Measurements from ENCODE around the gene GPR108.

GPR108 gene

GRCh38 chr19:6738787-6739389 lies 1.5 kb upstream of the GPR108 start:
- TF ChIP-seq CEBPB (IDR thresholded peaks at IDR 0.05) (no peak), EP300 (IDR thresholded peaks at IDR 0.05; ENCODE audit: borderline replicate concordance) (0 out of 2 replicates have a peak, but pooled peaks have one; percentile 8)

GRCh38 chr19:6737873-6738786 lies 750 bp upstream of the GPR108 start:
- TF ChIP-seq RAD21 (IDR thresholded peaks at IDR 0.05; ENCODE audit: low read depth) (peak; percentile 76), CREB1 (IDR thresholded peaks at IDR 0.05; ENCODE audit: low read depth) (no peak; the same call in 1 of the 2 replicates), USF1 (IDR thresholded peaks at IDR 0.05) (no peak), TCF12 (IDR thresholded peaks at IDR 0.05; ENCODE audit: low read depth) (no peak), ZBTB7A (IDR thresholded peaks at IDR 0.05; ENCODE audit: low read depth) (0 out of 2 replicates have a peak, but pooled peaks have one; percentile 28), FOXM1 (IDR thresholded peaks at IDR 0.05; ENCODE audit: borderline replicate concordance, low read depth) (no peak), NFIC (IDR thresholded peaks at IDR 0.05) (peak; percentile 88), EP300 (IDR thresholded peaks at IDR 0.05; ENCODE audit: borderline replicate concordance) (no peak), EGR1 (IDR thresholded peaks at IDR 0.05) (0 out of 2 replicates have a peak, but pooled peaks have one; percentile 48), REST (IDR thresholded peaks at IDR 0.05; ENCODE audit: low read depth) (no peak), TAF1 (IDR thresholded peaks at IDR 0.05; ENCODE audit: low read depth) (no peak), CEBPB (IDR thresholded peaks at IDR 0.05) (peak; percentile 42), TEAD4 (IDR thresholded peaks at IDR 0.05) (no peak), YY1 (IDR thresholded peaks at IDR 0.05; ENCODE audit: low read depth) (no peak), MAX (IDR thresholded peaks at IDR 0.05) (no peak; the same call in 1 of the 2 replicates)

- TF ChIP-seq EGR1 (IDR thresholded peaks at IDR 0.05) (0 out of 2 replicates have a peak, but pooled peaks have one; percentile 6), USF1 (IDR thresholded peaks at IDR 0.05) (no peak), ZBTB7A (IDR thresholded peaks at IDR 0.05; ENCODE audit: low read depth) (no peak; the same call in 1 of the 2 replicates), TCF12 (IDR thresholded peaks at IDR 0.05; ENCODE audit: low read depth) (0 out of 2 replicates have a peak, but pooled peaks have one; percentile 20), TAF1 (IDR thresholded peaks at IDR 0.05; ENCODE audit: low read depth) (peak; percentile 40; the same call in 1 of the 2 replicates), EP300 (IDR thresholded peaks at IDR 0.05; ENCODE audit: borderline replicate concordance) (no peak), TEAD4 (IDR thresholded peaks at IDR 0.05) (no peak)
Observed at GRCh38 chr19:6736917-6737283, 480 bp downstream of the GPR108 start.

- TF ChIP-seq TAF1 (IDR thresholded peaks at IDR 0.05; ENCODE audit: low read depth) (0 out of 2 replicates have a peak, but pooled peaks have one; percentile 1), USF1 (IDR thresholded peaks at IDR 0.05) (no peak)
Observed at GRCh38 chr19:6736169-6736916, 1.0 kb downstream of the GPR108 start.

- no peak for TF ChIP-seq EP300 (IDR thresholded peaks at IDR 0.05; ENCODE audit: borderline replicate concordance)
- TF ChIP-seq CEBPB (IDR thresholded peaks at IDR 0.05): no peak
- no peak for TF ChIP-seq ZBTB7A (IDR thresholded peaks at IDR 0.05; ENCODE audit: low read depth)
- no peak for TF ChIP-seq FOXM1 (IDR thresholded peaks at IDR 0.05; ENCODE audit: borderline replicate concordance, low read depth)
- TF ChIP-seq CREB1 (IDR thresholded peaks at IDR 0.05; ENCODE audit: low read depth): no peak
- TF ChIP-seq TCF12 (IDR thresholded peaks at IDR 0.05; ENCODE audit: low read depth): no peak
- TF ChIP-seq MAX (IDR thresholded peaks at IDR 0.05): no peak
- no peak for TF ChIP-seq TEAD4 (IDR thresholded peaks at IDR 0.05)
- no peak for TF ChIP-seq REST (IDR thresholded peaks at IDR 0.05; ENCODE audit: low read depth)
- no peak for TF ChIP-seq YY1 (IDR thresholded peaks at IDR 0.05; ENCODE audit: low read depth)
- no peak for TF ChIP-seq TAF1 (IDR thresholded peaks at IDR 0.05; ENCODE audit: low read depth)
- TF ChIP-seq RAD21 (IDR thresholded peaks at IDR 0.05; ENCODE audit: low read depth): no peak
- TF ChIP-seq NFIC (IDR thresholded peaks at IDR 0.05): no peak
- no peak for TF ChIP-seq EGR1 (IDR thresholded peaks at IDR 0.05)
- no peak for TF ChIP-seq USF1 (IDR thresholded peaks at IDR 0.05)
Observed at GRCh38 chr19:6735181-6735911, 2.0 kb downstream of the GPR108 start.
